Progenitor cell of endocrine pancreas (in vitro differentiated cells): ENCODE results near the gene AOAH. TPM values are rescaled to one million over a fixed set of nuclear protein-coding genes. Genes with fewer than 3 reads are reported as not detected.

ENCODE experiments used
- DNase-seq: peaks from one replicate; pipeline ENCODE4 v3.0.0; 2021; ENCODE audit warnings: low spot score; ENCODE audit not compliant: unreplicated experiment
- H3K27ac Mint-ChIP-seq: 2 replicates; pipeline ENCODE4 v1.8.0; 2021; ENCODE audit warnings: mild to moderate bottlenecking, moderate library complexity, mixed read lengths
- H3K27me3 Mint-ChIP-seq: 2 replicates; pipeline ENCODE4 v1.8.0; 2021; ENCODE audit warnings: mixed read lengths
- H3K36me3 Mint-ChIP-seq: 2 replicates; pipeline ENCODE4 v1.8.0; 2022; ENCODE audit warnings: mixed read lengths; ENCODE audit not compliant: insufficient read depth
- H3K4me1 Mint-ChIP-seq: 2 replicates; pipeline ENCODE4 v1.8.0; 2021; ENCODE audit warnings: low read depth, mixed read lengths
- H3K4me3 Mint-ChIP-seq: 2 replicates; pipeline ENCODE4 v1.8.0; 2021; ENCODE audit warnings: low read depth, mild to moderate bottlenecking, moderate library complexity, mixed read lengths
- H3K9me3 Mint-ChIP-seq: 2 replicates; pipeline ENCODE4 v1.8.0; 2021; ENCODE audit warnings: low read depth, mixed read lengths
- CTCF ChIP-seq: fragments of 200-600 bp; sonication (generic); IDR thresholded peaks from one replicate; pipeline ENCODE4 v1.5.0; 2021; ENCODE audit warnings: antibody characterized with exemption, mild to moderate bottlenecking; ENCODE audit not compliant: unreplicated experiment
- total RNA-seq: library from RNA; stranded (reverse); gene quantifications from 2 replicates; pipeline ENCODE4 v1.2.1, GENCODE V29; 2021

The AOAH gene
- total RNA-seq, 1 donor from 2014 or later, result 3.3 TPM

GRCh38 chr7:36597090-36597773, 127.1 kb downstream of the AOAH start:
- DNase-seq, result no peak
- H3K27me3 Mint-ChIP-seq, result no peaks in the 10 kb centered on the region
- no peak overlapping the region for H3K4me3 Mint-ChIP-seq
- TF ChIP-seq CTCF, result no peak
- H3K4me1 Mint-ChIP-seq, result peaks cover 8% of the 10 kb centered on the region
- H3K36me3 Mint-ChIP-seq, result no peaks in the 10 kb centered on the region
- H3K9me3 Mint-ChIP-seq, result no peaks in the 10 kb centered on the region
- no peak overlapping the region for H3K27ac Mint-ChIP-seq

- H3K36me3 Mint-ChIP-seq, result no peaks in the 10 kb centered on the region
- no peaks in the 10 kb centered on the region for H3K9me3 Mint-ChIP-seq
- H3K4me3 Mint-ChIP-seq, result no peak overlapping the region
- H3K27me3 Mint-ChIP-seq, result no peaks in the 10 kb centered on the region
- no peak overlapping the region for H3K27ac Mint-ChIP-seq
- peaks cover 2% of the 10 kb centered on the region for H3K4me1 Mint-ChIP-seq
- DNase-seq, result no peak
- no peak for TF ChIP-seq CTCF
Measured at GRCh38 chr7:36594445-36594844, 129.8 kb downstream of the AOAH start.

- Mint-ChIP-seq H3K4me1 (no peaks in the 10 kb centered on the region), H3K36me3 (no peaks in the 10 kb centered on the region), H3K27ac (no peak overlapping the region), H3K27me3 (no peaks in the 10 kb centered on the region), H3K9me3 (no peaks in the 10 kb centered on the region), H3K4me3 (no peak overlapping the region)
- no peak for TF ChIP-seq CTCF
- DNase-seq, result no peak
Measured at GRCh38 chr7:36591636-36592035, 132.7 kb downstream of the AOAH start.

GRCh38 chr7:36589391-36589790, 134.9 kb downstream of the AOAH start:
- DNase-seq, result no peak
- no peaks in the 10 kb centered on the region for H3K4me1 Mint-ChIP-seq
- H3K9me3 Mint-ChIP-seq, result no peaks in the 10 kb centered on the region
- no peak for TF ChIP-seq CTCF
- H3K4me3 Mint-ChIP-seq, result no peak overlapping the region
- no peaks in the 10 kb centered on the region for H3K36me3 Mint-ChIP-seq
- no peaks in the 10 kb centered on the region for H3K27me3 Mint-ChIP-seq
- H3K27ac Mint-ChIP-seq, result no peak overlapping the region

GRCh38 chr7:36583318-36583717, 141.0 kb downstream of the AOAH start:
- Mint-ChIP-seq H3K4me3 (no peak overlapping the region), H3K27ac (no peak overlapping the region), H3K27me3 (no peaks in the 10 kb centered on the region), H3K36me3 (no peaks in the 10 kb centered on the region), H3K9me3 (peaks cover 8% of the 10 kb centered on the region), H3K4me1 (no peaks in the 10 kb centered on the region)
- no peak for DNase-seq
- TF ChIP-seq CTCF, result no peak
